ENCODE data around the gene IL33.

The IL33 gene

DNA sequence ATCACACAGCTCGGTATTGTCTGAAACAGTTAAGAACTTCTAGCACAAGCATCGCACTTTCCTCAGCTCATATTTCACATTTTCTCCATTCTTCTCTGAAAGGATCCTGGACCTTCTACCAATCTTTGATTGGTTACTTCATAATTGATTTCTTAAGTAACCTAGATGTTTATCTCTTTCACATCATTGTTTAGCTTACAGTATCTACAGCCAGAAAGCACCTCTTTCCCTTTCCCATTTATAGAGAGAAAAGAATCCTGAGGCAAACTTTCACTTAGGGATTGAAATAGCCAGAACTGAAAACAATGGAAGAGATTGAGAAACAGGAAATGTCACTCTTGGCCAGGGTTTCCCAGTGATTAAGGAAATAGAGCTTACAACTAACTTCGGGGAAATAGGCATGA lies 2.5 kb downstream of the IL33 start:
- no peak for DNase-seq

DNA sequence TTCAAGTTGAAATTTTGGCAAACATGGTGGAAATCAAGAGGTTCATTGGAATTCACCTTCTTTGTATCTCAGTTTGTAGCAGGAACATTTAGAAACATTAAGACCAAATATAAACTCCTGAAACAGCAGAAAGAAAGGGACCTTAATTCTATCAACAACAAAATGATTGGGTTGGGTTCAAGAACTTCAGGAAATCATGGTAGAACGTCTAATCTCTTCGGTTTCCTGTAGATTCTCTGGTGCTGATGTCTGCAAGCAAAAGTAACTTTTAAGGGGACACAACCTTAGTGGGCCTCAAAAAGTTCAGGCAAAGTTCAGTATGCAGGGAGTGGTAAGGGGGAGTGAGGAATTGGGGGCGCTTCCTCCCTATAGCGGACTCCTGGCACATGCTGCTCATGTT lies 3.4 kb downstream of the IL33 start:
- DNase-seq: no peak

DNA sequence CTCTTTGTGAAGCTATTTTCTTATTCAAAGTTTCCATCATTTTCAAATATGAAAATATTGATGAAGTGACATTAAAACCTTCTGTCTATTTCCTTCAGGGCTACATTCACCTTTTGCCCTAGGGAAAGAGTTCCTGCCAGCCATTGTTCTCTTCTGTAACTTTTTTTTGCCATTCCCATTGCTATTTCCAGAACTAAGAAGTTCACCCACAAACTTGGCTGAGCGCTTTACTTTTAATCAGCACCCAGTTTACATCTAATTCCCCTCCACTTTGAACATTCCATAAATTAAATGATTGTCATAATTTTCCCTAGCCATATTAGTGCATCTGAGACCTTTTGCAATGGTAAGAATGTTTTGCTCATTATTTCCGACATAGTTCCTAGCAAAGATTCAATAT lies 4.4 kb downstream of the IL33 start:
- DNase-seq: no peak

DNA sequence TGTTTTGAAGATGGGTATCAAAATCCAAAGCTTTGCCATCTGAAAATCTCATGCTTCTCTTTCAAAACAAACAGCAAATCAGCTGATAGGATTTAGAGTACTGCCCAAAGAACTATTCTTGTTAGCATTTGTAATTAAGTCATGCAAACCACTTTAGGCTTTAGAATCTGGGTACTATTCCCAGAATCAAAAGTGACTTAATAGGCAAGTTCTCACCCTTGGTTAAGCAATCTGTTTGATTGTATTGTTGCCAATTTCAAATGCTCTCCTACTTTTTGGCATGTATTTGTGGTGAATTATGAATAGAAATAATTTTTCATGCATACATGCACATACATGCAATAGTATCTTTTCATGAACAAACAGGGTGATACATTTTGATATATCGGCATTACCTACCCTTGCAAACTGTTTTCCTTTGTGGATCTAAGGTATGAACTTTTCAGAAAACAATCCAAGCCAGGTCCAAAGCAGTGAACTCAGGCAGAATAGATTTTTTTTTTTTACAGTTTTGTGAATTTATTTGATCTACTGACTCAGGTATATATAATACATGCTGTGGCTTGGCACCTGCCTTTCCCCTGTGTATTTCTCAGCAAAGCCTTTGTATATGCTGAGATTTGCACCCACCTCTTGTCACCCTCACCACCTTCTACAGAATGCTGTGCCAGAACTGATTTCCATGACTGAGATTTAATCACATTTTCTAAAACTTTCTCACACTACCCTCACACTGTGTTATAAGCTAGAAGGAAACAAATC lies 9.0 kb downstream of the IL33 start:
- no peak for DNase-seq

DNA sequence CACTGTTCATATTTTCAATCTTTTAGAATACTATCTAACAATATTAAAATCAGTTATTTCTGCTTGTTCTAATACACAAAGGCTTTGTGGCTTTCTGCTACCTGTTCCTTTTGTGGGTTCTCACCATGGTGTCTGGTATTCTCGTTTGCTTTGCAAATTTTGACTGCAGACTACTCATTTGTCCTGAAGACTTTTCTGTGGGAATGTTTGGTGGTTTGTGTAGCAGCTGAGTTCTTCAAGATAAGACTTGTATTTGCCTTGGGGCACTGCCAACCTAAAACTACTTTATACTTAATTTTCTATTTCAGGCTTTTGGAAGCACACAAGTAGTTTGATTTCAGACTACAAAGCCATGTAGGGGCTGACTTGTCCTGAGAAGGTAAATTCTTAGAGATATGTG lies 11.1 kb downstream of the IL33 start:
- no peak for DNase-seq

DNA sequence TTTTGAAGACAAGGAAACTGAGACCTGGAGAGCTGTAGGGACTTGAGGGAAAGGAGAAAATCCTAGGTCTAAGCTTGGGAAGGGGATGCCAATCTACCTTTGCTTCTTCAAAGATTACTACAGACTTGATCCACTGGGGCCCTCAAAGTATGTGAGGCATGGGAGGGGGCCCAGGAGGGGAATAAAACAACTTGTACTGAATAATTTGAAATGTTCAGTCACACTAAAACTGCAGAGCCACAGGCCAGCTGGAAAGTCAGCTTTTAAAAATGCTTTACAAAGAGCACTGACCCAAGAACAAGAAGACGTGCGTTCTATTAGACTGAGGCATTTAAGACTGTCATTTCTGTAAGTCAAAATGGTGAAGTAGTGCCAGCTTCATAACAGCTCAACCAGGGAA lies 13.6 kb downstream of the IL33 start:
- no peak for DNase-seq

DNA sequence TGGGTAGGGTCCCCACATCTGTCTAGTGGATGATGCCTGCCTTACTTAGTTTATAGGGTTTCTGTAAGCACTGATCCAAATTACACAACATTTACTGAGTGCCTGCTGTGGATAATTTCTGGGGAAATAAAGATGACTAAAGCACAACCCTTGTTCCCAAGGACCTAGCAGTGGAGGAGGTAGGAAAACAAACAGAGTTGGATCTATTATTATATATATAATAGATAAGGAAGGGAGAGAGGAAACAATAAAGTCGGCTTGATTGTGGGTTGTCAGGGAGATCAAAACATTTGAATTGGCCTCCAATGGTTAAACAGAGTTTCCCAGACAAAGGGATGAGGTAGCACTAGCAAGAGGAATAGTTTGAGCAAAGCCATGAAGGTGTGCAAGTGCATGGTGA lies 14.0 kb downstream of the IL33 start:
- DNase-seq: no peak

DNA sequence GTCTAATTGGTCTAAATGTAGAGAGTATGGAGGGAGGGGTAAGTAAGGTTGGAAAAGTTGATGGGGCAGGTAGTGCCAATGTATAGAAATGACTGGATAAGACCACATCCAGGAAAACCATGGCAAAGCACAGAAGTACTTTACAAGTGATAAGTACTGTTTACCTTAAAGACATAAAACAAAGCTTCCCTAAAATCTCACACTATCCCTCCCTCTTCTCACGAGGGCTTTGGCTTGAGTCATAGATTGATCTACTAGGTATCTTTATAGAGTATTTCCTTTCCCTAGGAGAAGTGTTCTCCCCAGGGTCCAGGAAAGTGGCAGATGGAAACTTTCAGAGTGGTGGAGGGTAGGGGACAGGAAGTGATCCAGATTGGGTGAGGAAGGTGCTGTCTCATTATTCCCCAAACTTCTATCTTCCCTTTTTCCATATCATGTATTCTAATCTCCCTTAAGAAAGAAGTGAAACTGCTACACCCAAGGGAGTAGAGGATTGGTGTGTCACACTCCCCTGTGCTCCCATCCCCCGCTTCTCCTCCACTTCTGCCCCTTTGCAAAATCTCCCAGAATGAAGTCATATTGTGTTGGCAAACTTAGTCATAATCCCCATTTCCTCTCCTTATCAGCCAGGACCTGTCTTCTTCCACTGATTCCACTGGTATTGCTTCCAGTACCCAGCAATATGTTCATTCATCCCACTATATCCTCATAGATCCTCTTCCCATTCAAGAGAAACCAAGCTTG lies 14.6 kb downstream of the IL33 start:
- DNase-seq: no peak

DNA sequence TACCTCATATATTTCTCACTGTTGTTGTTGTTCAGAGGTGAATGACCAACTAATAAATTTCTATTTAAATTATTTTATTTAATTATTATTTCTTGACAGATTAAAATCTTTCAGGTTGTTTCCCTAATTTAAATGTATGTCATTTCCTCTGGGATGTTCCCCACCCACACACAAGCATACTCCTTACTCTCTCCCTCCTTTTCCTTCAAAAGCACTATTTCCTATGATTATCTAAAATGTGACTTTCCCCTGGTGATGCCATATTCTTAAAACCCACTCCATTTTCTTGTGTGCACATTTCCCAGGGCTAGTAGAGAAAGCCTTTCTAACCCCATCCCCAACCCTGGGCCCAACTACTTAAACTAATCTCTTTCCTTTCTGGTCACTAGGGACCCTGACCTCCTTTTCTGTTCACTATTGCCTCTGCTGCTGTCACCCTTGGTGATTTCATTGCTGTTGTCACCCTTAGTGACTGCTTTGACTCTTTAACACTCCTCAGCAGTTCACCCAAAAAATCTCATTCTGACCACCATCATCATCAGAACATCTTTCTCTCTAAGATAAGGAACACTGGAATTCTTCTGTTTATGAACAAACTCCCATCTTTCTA lies 16.8 kb downstream of the IL33 start:
- no peak for DNase-seq

DNA sequence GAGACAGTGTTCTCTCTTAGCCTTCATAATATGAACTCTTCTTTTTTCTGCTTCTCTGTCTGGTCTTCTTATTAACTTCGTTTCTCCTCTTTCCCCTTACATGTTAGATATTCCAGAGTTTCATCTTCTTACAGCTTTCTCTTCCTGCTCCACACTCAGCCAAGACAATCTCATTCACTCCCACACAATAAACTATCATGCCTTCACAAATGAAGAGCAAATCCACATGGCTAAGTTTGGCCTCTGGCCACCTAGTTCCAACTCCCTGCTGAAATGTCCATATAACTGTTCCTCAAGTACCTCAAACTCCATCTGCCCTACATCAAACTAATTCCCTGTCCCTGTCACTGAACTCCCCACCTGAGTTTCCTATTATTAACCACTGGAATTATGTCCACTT lies 18.4 kb downstream of the IL33 start:
- no peak for DNase-seq

DNA sequence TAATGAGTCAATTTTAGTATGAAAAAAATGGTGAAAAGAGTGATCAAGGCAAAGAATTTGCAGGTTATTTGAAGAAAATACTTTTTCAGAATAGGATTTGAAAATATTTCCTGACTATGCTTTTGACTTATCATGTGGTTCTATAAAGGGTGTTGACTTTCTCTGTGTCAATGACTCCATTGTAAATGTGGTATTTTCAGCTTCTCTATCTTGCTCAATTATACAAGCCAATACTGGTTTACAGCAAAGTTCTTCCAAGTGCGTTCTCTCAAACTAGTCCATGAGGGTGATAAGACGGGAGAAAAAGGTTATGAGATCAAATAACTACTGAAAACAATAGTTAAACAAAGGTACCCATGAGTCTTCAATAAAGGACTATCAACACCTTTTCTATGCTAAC lies 21.7 kb downstream of the IL33 start:
- no peak for DNase-seq

DNA sequence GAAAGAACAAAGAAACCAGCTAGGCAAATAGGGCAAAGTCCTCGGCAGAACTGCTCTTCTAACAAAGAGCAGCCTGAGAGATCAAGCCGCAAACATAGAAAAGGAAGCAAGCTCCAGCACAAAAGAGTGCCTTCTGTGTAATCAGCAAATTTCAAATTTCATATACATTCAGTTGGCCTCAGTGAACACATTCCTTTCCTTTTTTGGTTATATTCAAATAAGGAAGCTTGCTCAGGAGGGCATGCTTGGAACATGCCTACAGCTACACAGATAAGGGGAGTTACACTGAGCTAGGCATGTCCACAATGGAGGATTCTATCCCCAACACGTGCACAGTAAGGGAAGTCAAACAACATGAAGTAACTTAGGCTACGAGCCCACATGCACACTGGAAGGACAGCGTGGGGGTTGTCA lies 23.4 kb downstream of the IL33 start:
- no peak for DNase-seq

DNA sequence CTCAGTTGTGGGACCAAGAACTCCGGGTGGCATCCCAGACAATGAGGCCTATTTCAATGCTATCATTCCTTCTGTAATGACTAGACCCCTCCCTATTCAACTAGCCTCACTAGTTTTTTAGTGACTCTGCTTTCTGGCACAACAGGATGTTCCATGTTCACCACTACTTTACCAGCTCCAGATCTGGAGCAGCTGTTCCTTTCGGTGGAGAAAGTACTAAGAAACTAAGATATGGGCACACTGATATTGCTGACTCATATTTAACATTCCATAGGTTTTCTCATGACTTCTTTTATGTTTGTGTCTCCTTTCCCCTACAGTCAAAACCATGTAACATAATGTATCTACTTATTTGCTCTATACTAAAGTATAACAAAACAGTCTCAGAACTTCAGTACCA lies 24.1 kb downstream of the IL33 start:
- DNase-seq: no peak

DNA sequence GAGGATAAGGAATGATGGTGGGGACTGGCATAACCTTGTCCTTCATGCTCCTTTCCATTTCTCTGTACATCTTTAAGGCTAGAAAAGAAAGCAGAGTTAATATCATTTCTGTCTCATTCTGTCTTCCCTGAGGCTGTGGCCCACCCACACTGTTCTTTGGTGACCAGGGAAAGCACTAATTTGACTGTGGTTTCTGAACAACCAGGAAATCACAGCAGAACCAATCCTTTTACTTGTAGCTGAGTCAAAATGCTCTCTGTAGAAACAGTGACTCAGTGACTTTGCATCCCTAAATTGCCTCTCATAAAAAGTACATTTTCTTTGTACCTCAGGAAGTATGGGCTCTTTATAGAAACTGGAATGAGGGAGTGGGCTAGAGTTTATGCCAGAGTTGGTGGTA lies 28.1 kb downstream of the IL33 start:
- DNase-seq: no peak

DNA sequence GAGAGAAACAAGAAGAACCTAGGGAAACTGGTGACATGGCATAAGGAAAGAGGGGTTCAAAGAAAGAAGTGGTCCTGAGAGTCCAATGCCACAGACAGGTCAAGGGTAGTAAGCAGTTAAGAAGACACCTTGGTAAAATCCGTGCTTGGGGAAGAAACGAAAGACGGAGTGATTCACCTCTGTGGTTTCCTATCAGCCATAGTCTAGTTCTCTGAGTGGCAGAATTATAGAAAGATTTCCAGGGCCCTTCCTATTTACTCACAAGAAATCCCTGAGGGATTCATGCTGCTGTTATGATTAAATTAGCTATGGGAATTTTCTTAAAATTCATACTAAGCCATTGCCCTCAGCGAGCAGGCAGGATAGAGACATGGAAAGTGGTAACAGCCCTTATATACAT lies 31.7 kb downstream of the IL33 start:
- DNase-seq: no peak

DNA sequence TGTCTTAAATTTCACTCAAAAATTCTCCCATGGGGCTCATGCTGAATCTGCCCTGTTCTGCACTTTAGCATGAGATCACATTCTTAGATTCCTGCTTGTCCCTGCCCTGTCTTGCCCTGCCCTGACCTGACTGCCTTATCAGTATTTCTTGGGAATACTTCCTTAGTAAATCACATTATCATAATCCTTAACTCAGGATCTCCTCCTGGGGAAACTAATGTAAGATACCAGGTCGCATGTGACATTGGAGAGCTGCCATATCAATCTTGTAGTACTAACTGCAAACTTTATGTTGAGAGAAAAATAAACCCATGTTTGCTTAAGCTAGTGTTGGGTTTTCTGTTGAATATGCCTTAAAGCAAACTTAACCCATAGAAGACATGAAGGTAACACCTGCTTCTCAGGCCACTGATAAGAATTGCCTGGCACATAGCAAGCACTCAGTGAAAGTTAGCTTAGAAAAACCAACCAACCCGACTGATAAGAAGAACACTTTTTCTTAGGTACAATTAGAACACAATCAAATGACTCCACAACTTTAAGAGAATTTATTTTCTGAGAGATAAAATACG lies 53.3 kb downstream of the IL33 start:
- DNase-seq: no peak

DNA sequence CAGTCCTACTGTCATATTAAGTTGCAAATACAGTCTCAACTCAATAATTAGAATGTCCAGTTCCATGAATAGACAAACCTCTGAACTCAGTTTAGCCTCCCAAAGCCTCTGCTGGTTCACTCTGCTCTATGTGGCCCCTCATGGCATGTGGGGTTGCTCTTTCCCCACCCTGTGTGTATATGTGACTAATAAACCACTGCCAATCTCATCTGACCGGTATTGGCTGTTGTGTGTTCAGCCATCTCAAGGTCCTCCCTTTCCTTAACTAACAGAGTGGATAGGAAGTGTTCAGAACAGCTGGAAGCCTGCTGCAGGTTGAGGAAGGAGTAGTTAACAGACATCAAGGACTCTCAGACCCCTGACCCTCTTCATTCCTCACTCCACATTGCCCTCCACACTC lies 55.3 kb downstream of the IL33 start:
- no peak for DNase-seq

DNA sequence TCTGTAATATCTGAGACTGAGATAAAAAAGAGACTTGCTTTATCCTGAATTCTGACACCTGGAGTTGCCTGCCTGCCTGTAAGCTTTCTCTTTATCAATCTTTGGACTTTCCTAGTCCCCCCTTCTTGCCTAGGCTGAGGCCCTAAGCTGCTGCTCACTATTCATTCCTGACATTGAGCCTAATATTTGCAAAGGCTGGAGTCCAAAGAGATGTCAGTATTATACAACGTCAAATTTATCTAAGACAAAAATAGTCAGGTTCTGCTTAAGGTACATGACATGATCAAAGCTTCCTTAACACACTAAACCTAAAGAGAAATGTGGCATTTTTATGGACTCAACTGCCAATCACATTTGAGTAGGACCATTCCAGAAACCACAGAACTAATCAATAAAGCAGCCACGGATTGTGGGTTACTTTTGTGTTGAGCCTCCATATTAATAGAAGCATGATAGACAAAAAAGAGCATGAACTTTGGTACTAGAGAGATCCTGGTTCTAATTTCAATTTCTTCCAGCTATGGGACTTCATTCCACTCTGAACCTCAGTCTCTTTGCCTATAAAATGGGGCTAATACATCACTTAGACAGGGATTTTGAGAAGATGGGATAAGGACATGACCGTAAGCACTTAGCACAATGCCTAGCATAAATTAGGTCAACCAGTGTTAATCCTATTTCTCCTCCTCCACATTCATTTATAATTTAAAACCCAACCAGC lies 56.1 kb downstream of the IL33 start:
- no peak for DNase-seq

DNA sequence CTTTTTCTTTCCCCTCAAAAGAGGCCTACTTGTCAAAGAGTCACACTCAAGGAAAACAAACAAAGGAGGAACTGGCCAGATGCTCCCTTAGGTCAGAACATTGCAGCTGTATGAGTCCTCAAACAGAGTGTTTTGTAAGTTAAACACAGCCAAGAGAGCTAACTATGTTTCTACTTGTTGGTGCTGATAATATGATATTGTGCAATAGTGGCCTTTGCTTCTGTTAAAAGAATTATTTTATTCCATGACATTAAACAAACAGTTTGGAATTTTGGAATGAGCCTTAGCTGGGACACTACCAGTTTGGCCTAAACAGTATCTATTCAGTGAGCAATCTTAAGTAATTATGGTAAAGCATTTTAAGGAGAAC lies 56.6 kb downstream of the IL33 start:
- DNase-seq: no peak

DNA sequence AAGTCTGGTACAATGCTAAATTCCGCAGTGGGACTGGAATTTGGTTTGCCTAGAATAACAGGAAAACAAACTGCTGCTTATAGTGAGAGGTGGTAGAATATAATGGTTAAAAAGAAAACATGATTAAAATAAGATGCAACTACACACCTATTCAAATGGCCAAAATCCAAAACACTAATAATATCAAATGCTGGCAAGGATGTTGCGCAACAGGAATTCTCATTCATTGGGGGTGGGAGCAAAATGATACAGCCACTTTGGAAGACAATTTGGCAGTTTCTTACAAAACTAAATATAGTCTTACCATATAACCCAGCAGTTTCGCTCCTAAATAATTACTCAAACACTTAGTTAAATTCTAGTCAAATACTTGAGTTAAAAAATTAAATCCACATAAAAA lies 61.8 kb downstream of the IL33 start:
- DNase-seq: no peak

DNA sequence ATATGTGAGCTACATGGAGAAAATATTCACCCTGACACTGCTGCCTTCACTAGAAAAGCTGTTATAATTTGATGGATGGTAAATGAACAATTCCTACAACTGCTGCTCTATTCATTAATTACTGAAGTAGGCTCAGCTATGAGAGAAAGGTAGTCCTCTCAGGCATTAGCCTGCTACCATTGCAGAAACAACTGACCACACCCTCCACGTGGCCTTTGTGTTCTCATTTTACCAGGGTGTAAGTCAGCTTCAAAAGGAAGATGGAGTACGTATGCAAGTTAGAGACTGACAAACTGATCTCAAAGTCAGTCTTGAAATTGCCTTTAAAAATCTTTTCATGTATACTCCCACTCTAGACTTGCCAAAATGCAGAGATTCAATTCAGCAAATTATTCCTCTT lies 86.3 kb downstream of the IL33 start:
- DNase-seq: no peak

DNA sequence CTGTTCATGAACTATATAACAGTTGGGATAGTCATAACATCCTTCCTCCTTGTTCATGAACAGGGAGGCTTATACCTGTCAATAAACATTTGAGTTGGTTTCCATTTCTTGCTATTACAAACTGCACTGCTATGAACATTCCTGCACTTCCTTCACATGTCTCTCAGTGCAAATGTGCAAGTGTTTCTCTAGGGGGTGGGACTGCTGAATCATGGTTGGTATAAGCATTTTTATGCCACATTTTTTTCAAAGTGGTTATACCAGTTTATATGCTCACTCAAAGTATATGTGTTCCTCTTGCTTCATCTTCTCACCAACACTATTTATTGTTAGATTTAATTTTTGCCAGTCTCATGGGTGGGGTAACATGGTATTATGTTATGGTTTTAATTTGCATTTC lies 86.8 kb downstream of the IL33 start:
- no peak for DNase-seq

DNA sequence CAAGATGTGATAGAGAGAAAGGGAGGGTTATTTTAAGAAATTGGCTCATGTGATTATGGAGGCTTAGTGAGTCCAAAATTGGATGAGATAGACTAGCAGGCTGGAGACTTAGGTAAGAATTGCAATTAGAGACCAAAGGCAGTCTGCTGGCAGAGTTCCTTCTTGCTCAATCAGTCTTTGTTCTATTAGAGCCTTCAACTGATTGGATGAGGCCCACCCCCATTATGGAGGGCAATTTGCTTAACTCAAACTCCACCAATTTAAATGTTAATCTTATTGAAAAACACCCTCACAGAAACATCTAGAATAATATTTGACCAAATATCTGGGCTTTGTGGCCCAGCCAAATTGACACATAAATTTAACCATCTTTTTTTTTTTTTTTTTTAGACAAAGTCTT lies 88.6 kb downstream of the IL33 start:
- DNase-seq: no peak
